ENCODE results near the gene PKHD1.

- TF ChIP-seq TAF1 (IDR thresholded peaks at IDR 0.05; ENCODE audit: borderline replicate concordance, insufficient read depth, low read length) (no peak), POLR2AphosphoS5 (IDR thresholded peaks at IDR 0.05; ENCODE audit: low read depth, low read length) (no peak), REST (IDR thresholded peaks at IDR 0.05; ENCODE audit: insufficient read depth in 1 of 2, low read depth in 2 of 2, low read length in 2 of 2) (no peak), SIN3A (IDR thresholded peaks at IDR 0.05; ENCODE audit: borderline replicate concordance, insufficient read depth, low read length) (no peak), FOXP2 (optimal IDR thresholded peaks at IDR 0.05; ENCODE audit: borderline replicate concordance, extremely low read depth, extremely low read length, insufficient read depth) (no peak)
Measured at GRCh38 chr6:52125572-52125971, 38.2 kb upstream of the PKHD1 start.
